ENCODE results near the gene AGBL1. TPM values are rescaled to one million over a fixed set of nuclear protein-coding genes. Genes with fewer than 3 reads are reported as not detected.

AGBL1 gene
- total RNA-seq, 1 experiment from 2014 or later, result not detected

DNA sequence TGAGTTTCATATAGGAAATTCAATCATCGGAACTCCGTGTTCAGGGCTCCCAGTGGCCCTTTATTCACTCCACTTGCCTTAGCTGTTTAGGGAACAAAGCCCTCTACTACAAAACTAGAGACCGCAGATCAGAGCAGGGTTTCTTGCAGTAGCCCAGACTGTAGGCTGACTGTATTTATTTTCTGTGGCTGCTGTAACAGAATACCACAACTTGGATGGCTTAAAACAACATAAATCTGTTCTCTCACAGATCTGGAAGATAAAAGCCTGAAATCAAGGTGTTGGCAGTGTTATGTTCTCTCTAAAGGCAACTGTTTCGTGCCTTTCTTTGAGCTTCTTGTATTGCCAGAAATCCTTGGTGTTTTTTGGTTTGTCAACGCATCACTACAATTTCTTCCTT is 479.0 kb downstream of the AGBL1 start:
- intact Hi-C loops (cut with micrococcal nuclease; ENCODE audit: unreplicated experiment), result no loop called here
- no TSS peak for BruUV-seq (replicated peaks)
- Histone ChIP-seq H3K4me3 (ENCODE audit: low read depth, low read length, poor library complexity, severe bottlenecking) (no peak overlapping the region), H3K9me3 (ENCODE audit: low read depth, low read length, poor library complexity, severe bottlenecking) (no peaks in the 10 kb centered on the region), H3K4me1 (ENCODE audit: insufficient read depth, low read length, poor library complexity, severe bottlenecking) (no peaks in the 10 kb centered on the region), H3K36me3 (ENCODE audit: insufficient read depth, low read length, poor library complexity, severe bottlenecking) (no peaks in the 10 kb centered on the region), H3K27ac (ENCODE audit: low read depth, low read length, poor library complexity, severe bottlenecking) (no peak overlapping the region), H3K27me3 (replicated peaks; ENCODE audit: insufficient read depth, low read depth, low read length, poor library complexity) (no peaks in the 10 kb centered on the region)
- ChIA-PET POLR2A (ENCODE audit: low non-redundant PET) (no interaction called here), CTCF (no interaction called here)
- TF ChIP-seq, protein P1, sequence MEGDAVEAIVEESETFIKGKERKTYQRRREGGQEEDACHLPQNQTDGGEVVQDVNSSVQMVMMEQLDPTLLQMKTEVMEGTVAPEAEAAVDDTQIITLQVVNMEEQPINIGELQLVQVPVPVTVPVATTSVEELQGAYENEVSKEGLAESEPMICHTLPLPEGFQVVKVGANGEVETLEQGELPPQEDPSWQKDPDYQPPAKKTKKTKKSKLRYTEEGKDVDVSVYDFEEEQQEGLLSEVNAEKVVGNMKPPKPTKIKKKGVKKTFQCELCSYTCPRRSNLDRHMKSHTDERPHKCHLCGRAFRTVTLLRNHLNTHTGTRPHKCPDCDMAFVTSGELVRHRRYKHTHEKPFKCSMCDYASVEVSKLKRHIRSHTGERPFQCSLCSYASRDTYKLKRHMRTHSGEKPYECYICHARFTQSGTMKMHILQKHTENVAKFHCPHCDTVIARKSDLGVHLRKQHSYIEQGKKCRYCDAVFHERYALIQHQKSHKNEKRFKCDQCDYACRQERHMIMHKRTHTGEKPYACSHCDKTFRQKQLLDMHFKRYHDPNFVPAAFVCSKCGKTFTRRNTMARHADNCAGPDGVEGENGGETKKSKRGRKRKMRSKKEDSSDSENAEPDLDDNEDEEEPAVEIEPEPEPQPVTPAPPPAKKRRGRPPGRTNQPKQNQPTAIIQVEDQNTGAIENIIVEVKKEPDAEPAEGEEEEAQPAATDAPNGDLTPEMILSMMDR (conservative IDR thresholded peaks at IDR 0.05; ENCODE audit: low read depth, low read length), result no peak
- no peak for TF ChIP-seq EZH2 (IDR thresholded peaks at IDR 0.05; ENCODE audit: borderline replicate concordance, low read depth, low read length, poor library complexity, severe bottlenecking)
- DNase-seq (ENCODE audit: low spot score), result no peak

DNA sequence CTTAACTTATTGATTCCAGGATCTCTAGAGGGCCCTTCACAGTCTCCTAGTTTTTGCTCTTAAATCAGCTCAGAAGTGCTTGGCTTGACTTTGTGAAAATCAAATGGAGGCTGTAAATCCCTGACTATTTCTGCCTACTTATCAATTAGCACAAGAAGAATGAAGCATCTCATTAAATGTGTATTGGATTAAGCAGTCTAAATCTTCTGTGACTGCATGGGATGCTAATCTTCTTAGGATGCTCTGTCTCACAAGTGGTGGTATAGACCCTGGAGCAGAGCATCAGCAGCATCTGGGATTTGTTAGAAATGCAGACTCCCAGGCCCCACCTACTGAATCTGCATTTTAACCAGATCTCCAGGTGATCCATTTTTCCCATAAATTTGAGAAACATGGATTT is 488.7 kb downstream of the AGBL1 start:
- DNase-seq (ENCODE audit: low spot score), result no peak
- H3K27me3 ChIP-seq (replicated peaks; ENCODE audit: insufficient read depth, low read depth, low read length, poor library complexity), result no peaks in the 10 kb centered on the region
- no TSS peak for BruUV-seq (replicated peaks)
- ChIA-PET POLR2A (ENCODE audit: low non-redundant PET) (no interaction called here), CTCF (no interaction called here)
- H3K9me3 ChIP-seq (ENCODE audit: low read depth, low read length, poor library complexity, severe bottlenecking), result peaks cover 20% of the 10 kb centered on the region
- no peaks in the 10 kb centered on the region for H3K36me3 ChIP-seq (ENCODE audit: insufficient read depth, low read length, poor library complexity, severe bottlenecking)
- TF ChIP-seq EZH2 (IDR thresholded peaks at IDR 0.05; ENCODE audit: borderline replicate concordance, low read depth, low read length, poor library complexity, severe bottlenecking), result no peak
- TF ChIP-seq, protein P1 (conservative IDR thresholded peaks at IDR 0.05; ENCODE audit: low read depth, low read length), result no peak
- no peak overlapping the region for H3K4me3 ChIP-seq (ENCODE audit: low read depth, low read length, poor library complexity, severe bottlenecking)
- H3K4me1 ChIP-seq (ENCODE audit: insufficient read depth, low read length, poor library complexity, severe bottlenecking), result no peaks in the 10 kb centered on the region
- intact Hi-C loops (cut with micrococcal nuclease; ENCODE audit: unreplicated experiment), result no loop called here
- no peak overlapping the region for H3K27ac ChIP-seq (ENCODE audit: low read depth, low read length, poor library complexity, severe bottlenecking)

GRCh38 chr15:86570738-86571137 is 491.1 kb downstream of the AGBL1 start:
- TF ChIP-seq, protein P1 (conservative IDR thresholded peaks at IDR 0.05; ENCODE audit: low read depth, low read length), result no peak
- no peak for TF ChIP-seq EZH2 (IDR thresholded peaks at IDR 0.05; ENCODE audit: borderline replicate concordance, low read depth, low read length, poor library complexity, severe bottlenecking)
- ChIA-PET CTCF (no interaction called here), POLR2A (ENCODE audit: low non-redundant PET) (no interaction called here)
- H3K4me3 ChIP-seq (ENCODE audit: low read depth, low read length, poor library complexity, severe bottlenecking), result no peak overlapping the region
- H3K9me3 ChIP-seq (ENCODE audit: low read depth, low read length, poor library complexity, severe bottlenecking), result peaks cover 20% of the 10 kb centered on the region
- H3K36me3 ChIP-seq (ENCODE audit: insufficient read depth, low read length, poor library complexity, severe bottlenecking), result no peaks in the 10 kb centered on the region
- intact Hi-C loops (cut with micrococcal nuclease; ENCODE audit: unreplicated experiment), result no loop called here
- no peak overlapping the region for H3K27ac ChIP-seq (ENCODE audit: low read depth, low read length, poor library complexity, severe bottlenecking)
- BruUV-seq (replicated peaks), result no TSS peak
- no peaks in the 10 kb centered on the region for H3K4me1 ChIP-seq (ENCODE audit: insufficient read depth, low read length, poor library complexity, severe bottlenecking)
- DNase-seq (ENCODE audit: low spot score), result no peak
- no peaks in the 10 kb centered on the region for H3K27me3 ChIP-seq (replicated peaks; ENCODE audit: insufficient read depth, low read depth, low read length, poor library complexity)
